Measurements from ENCODE around the gene ADARB2. TPM values are rescaled to one million over a fixed set of nuclear protein-coding genes. Genes with fewer than 3 reads are reported as not detected.
"Not testable (repeated sequence)": the region's sequence is repeated elsewhere in the genome, so short reads cannot be mapped to it uniquely, and the experiment has no call there.

ADARB2 gene
- total RNA-seq, 2 experiments from 2014 or later: not detected

DNA sequence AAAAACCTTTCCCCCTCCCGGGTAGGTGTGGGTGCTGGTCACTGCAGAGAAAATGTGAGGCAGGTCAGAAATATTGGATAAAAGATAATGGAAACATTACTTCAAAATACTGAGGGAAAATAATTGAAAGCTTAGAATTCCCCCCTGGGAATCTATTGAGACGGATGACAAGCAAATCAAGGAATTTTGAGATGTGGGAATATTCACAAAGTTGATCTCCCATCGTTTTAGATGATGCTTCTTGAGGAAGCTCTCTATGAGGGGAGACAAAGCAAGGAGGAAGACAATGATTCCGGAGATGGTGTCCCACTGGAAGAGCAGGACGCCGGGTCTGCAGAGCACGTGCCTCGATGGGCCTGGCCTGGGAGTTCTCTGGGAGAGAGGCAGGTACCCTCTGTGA, 470.2 kb downstream of the ADARB2 start:
- ChIA-PET POLR2A (no interaction called here), CTCF (no interaction called here)

DNA sequence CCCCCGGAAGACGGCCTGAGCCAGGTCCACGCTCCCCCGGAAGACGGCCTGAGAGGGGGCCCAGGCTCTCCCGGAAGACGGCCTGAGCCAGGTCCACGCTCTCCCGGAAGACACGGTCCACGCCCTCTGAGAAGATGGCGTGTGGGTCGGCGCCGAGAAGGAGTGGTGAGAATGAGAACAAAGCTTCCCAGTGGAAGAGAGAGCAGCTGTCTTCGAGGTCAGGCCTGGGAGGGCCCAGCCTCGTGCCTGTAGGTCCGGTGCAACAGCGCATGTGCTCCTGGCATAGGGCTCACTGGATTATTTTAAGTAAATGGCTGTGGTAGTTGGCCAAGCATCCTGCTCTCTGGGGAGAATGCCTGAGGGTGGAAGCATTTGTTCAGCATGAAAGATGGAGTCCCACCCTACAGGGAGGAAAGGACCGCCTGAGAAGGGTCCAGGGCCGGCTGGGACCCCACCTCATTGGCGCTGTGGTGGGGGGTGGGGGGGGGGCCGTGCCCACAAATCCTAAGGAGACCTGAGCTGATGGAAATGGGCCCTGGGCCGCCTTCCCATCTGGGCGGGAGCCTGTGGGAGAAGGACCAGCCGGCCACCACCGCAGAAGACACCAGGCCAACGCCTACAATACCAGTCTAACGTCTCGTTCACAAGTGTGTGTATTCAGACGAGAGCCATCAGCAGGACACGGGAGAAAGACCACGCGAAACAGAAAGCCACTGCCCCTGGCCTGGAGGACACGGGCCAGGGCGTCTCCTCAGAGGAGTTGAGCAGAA, 471.1 kb downstream of the ADARB2 start:
- POLR2A ChIA-PET: no interaction called here
- CTCF ChIA-PET: no interaction called here

DNA sequence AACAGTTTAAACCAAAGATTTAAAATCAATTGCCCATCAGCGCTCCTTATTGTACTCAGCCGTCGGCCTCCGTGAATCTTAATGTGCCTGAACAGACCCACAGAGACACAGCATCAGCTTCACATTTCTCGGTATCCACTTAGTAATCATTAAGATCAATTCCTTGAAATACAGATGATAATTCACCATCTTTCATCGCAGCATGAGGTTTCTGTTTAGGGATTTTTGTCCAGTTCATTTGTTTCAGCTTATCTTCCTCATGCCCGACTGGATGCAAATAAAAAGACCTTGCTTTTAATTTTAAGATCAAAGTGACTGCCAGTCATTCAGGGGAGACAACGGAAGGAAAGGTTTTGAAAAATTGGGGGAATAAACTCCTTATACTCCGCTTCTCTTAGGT, 473.3 kb downstream of the ADARB2 start:
- POLR2A ChIA-PET: no interaction called here
- CTCF ChIA-PET: no interaction called here

DNA sequence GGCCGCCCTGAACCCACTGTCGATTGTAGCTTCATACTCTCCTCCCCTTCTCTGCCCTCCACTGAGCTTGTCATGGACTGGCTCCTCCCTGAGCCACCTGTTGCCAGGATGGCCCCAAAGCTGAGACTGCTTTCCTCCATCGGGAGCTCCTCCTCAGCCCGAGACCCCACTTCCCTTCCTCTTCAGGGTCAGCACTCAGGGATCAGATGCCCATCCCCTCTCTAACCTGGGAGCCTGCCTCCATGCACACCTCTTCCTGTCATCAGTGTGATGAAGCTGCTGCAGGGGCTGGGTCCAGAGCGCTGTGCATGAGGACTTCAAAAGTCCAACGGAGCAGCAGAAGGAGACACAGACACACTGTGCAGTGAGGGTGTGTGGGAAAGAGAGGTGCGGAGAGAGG, 480.1 kb downstream of the ADARB2 start:
- ChIA-PET POLR2A (no interaction called here), CTCF (no interaction called here)

DNA sequence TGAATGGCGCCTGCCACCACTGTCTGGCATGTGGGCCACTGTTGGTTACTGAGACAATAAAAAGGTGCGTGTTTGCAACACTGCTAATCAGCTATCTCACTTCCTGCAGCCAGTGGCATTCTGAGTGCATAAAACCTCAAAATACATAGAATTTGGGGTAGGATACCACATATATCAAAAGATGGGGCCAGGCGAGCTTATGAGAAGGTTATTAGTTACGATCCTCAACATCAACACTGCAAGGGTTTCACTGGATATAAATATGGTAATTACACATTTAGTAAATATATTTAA, 480.9 kb downstream of the ADARB2 start:
- POLR2A ChIA-PET: no interaction called here

DNA sequence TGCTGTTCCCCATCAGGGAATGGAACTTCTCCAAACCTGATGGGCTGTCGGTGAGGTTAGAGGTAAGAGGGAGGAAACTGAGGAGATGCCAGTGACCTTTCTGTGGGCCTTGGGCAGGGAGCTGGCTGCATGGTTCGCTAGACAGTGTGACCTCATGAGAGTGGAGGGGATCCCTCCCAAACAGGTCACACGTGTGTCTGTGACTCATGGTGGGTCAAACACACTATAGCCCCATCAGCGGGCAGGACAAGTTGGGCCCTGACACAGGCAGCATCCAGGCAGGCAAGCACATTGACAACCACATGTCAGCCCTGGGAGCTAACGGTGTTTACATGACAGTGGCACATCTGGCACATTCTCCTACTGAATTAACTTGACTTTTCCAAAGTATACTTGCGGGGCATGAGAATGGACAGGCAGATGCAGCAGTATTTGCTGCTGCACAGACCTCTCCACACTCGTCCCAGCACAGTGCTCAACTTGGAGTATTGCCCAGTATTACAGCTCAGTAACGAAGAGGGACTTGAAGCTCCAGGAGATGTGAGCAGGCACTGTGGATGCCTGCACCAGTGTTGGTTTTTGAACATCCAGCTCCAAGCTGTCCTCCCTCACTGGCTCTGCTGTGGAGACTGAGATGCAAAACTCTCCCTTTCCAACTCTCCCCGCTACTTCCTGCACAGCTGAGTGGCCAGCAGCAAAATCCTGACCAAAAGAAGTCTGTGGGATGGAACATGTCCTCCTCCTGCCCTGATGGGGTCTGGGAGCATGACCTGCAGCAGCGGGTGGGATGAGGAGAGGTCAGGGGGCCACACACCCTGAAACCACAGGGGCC, 481.5 kb downstream of the ADARB2 start:
- ChIA-PET POLR2A (no interaction called here), CTCF (no interaction called here)

More for the DNA sequence above, 480.9 kb downstream of the ADARB2 start:
- CTCF ChIA-PET: no interaction called here

DNA sequence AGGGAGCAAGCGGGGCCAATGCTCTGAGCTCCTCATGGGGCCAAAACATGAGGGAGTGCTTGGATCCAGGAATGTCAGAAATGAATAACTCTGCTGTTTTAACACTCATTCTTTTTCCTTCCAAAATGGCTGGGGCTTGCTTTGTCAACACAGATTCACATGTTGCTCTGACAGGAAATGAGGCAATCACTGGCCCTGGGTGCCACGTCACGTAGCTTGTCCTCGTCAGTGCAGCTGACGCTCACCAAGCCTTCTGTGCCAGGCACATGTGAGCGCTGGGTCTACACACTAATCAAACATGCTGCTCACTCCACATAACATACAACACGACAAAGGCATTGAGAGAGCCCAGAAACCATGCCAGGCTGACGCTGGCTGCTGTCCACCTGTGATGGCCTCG, 482.2 kb downstream of the ADARB2 start:
- POLR2A ChIA-PET: no interaction called here

DNA sequence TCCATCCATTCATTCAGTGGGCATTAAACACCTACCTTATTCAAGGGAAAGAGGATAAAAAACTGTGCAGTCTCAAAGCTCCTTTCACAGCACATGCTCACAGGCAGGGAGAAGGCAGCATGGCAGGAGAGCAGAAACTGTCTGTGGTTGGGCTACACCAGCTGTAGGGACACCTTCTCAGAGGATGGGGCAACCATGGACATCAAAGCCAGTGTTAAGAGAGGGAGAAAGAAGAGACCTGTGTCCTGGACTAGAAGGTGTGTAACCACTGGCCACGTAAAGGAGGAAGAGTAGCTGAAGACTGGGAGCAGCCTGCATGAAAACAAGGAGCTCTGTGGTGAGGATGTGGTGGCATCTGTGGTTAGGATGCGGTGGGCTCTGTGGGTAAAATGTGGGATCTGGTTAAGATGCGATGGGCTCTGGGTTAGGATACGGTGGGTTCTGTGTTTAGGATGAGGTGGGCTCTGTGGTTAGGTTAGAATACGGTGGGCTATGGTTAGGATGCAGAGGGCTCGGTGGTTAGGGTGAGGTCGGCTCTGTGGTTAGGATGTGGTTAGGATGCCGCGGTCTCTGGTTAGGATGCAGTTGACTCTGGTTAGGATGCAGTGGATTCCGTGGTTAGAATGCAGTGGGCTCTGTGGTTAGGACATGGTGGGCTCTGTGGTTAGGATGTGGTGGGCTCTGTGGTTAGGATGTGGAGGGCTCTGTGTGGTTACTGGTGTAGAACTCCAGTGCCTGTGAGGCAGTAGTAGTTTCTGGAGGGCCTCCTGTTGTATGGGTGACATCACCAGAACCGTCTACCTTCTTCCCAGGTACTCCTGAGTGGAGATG, 483.6 kb downstream of the ADARB2 start:
- POLR2A ChIA-PET: no interaction called here
- CTCF ChIA-PET: no interaction called here

More for the DNA sequence above, 482.2 kb downstream of the ADARB2 start:
- CTCF ChIA-PET: no interaction called here

DNA sequence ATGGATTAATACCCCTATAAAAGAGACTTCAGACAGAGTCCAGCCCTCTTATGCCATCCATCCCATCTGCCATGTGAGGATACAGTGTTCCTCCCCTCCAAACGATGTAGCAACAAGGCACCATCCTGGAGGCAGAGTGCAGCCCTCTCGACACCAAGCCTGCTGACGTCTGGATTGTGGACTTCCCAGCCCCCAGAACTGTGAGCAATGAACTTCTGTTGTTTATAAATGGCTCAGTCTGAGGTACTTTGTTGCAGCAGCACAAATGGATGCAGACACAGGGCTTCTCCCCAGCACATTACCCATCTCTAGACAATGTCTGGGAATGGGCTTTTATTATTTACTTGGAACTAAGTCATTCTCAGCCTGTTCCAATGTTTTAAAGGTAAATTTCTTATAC, 485.6 kb downstream of the ADARB2 start:
- ChIA-PET POLR2A (no interaction called here), CTCF (no interaction called here)

DNA sequence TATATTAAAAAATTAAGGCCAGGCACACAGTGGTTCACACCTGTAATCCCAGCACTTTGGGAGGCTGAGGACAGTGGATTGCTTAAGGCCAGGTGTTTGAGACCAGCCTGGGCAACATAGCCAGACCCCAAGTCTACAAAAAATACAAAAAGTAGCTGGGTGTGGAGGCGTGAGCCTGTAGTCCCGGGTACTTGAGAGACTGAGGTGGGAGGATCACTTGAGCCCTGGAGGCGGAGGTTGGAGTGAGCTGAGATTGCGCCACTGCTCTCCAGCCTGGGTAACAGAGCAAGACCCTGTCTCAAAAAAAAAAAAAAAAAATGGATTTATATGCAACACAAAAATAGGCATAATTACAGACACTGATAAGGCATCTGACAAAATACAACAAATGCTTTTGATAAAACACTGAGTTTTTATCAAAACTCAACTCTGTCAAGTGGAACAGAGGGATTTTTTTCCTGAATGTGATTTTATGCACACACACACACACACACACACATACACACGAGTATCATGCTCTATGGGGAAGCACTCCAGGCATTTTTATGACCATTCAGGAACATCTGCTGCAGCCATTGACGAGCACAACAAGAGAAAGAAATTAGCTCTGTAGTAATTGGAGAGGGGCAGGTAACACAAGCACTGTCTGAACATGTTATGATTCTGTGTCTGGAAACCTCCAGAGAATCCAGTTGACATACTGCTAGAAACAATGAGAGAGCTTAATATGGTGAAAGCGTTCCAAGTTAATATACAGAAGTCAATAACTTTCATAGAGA, 488.0 kb downstream of the ADARB2 start:
- POLR2A ChIA-PET: no interaction called here
- CTCF ChIA-PET: no interaction called here

DNA sequence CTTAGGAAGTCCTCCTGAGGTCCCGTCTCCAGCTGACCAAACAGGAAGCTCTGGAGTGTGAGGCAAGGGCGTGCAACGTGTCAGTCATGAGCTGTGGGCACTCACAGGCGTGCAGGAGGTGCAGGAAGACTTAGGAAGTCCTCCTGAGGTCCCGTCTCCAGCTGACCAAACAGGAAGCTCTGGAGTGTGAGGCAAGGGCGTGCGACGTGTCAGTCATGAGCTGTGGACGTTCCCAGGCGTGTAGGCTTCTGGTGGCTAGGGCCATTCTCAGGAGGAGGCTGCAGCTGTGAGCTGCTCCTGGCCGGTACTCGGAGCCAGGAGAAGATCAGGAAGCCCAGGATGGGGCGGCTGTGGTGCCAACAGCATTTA, 489.1 kb downstream of the ADARB2 start:
- POLR2A ChIA-PET, CTCF ChIA-PET: not testable (repeated sequence)

DNA sequence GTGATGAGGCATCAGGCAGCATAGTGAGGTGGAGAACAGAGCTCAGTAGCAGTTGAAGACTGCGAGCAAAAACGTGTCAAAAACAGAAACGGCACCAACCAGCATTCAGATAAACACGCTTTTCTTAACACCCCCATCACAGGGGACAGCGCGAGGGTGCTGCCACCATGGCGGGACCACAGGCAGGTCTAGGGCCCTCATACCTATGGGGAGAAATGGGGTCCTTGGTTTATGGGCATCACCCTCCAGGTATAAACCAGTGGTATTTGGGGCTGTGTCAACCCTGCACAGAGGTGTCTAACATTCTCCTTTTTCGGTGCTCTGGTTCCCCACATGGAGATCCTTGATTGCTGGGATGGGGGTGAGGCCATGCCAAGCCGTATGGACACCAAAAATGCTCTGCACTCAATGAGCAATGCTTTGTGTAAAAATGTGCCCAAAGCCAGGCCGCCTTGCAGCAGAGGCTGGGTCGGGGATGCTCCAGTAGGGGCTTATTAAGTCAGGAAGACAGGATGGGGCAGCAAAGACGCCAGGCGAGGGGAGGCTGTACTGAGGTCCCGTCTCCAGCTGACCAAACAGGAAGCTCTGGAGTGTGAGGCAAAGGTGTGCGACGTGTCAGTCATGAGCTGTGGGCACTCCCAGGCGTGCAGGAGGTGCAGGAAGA, 489.6 kb downstream of the ADARB2 start:
- ChIA-PET CTCF (no interaction called here), POLR2A (no interaction called here)

DNA sequence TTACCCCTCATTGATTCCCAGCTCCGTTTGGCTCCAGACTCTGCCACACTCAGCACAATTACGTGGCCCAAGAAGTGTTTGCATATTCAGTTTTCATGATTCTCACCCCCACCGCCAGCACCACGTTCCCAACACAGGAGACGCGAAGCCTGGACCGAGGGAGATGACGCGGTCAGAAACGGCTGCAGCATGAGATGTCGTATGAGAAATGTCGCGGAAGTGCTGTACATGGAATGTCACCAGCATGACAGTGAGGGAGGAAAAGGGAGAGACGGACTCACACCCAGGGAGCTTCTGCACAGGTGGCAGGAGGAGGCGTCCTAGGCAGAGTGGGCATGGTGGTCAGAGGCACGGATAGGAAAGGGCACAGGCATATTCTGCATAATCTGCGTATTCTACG, 492.8 kb downstream of the ADARB2 start:
- ChIA-PET CTCF (no interaction called here), POLR2A (no interaction called here)

DNA sequence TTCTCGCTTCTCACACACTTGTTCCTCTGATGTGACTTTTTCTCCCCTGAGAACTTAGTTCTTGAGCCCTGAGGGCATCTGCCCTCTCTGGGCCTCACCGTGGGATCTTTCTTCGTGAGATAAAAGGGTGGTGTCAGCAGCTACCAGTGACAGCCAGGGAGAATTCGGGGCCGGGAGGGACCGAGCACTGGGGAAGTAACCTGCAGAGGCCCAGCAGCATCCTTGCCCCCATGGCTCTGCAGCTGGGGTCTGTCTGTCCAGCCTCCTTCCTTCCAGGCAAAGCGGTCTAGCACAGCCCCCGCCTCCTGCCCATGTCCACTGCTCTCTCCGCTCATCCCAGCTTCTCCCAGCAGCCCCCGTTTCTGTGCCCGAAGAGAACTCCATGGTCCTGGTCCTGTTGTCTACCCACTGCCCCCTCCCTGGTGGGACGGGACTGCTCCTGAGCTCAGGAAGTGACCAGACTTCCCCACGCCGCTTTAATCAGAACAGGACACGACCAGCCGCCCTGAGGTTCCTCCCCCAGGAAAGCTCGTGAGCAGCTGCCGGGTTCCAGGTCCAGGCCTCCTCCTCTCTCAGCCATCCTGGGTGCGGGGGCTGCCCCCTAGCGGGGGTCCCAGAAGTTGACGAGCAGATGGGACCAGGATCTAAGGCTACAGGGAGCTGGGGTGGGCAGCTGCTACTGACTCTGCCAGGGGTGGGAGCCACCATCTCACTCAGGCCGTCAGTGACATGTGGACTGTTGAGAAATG, 493.7 kb downstream of the ADARB2 start:
- CTCF ChIA-PET: no interaction called here
- POLR2A ChIA-PET: no interaction called here

DNA sequence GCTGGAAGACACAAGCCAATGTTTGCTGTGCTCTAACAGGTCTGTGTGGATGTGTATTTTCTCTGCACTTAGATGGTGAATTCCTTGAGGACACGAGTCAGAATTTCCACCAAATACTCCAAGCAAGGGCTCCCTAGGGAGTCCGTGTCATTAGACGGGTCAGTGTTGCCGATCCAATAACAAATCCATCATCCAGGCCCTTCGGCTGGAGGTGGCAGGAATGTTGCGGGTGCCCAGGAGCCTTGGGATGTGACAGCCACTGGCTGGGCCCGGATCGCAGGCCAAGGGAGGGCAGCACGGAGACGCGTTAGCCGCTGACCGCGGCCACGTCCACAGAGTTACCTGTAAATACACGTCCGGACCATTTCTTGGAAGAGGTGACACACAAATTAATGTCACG, 494.4 kb downstream of the ADARB2 start:
- POLR2A ChIA-PET: no interaction called here
- CTCF ChIA-PET: no interaction called here

DNA sequence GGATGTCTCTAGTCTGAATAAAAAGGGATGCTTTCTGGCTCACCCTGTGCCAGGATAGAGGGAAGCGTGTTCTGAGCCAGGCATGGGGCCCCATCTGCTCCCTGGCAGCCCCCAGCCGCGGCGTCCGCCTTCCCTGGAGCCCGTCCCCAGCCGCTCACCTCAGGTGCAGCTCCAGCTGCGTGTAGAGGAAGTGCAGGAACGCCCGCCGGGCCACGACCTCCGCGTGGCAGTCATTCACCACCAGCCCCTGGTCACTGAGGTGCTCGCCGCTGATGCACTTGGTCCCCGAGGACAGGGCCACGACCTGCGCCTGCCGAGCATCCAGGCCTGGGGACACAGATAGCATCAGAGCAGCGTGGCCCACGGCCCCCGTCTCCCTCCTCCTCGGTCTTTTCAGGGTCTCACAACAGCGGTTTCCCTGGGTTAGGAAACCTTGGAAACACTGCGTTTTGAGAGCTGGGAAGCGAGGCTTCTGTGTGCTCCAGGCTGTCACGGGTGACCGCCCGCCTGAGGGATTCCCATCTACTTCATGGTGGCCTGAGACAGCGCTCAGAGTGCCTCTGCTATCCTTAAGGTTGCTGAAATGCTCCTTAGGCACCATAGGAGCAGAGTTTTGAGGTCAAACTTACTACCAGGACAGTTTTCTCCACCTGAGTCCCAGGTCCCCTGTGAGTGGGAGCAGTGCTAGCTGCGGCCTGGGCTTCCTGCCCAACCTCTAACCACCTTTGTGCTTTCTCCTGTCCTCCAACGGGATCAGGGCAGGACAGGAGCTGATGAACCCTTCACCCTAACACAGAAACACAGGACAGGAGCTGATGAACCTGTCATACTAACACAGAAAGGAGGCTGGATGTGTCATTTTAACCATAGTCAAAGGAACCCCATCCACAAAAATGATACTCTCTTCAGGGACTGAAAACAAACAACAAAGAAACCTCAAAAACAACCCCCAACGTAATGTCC, 495.1 kb downstream of the ADARB2 start:
- POLR2A ChIA-PET: no interaction called here
- CTCF ChIA-PET: no interaction called here

DNA sequence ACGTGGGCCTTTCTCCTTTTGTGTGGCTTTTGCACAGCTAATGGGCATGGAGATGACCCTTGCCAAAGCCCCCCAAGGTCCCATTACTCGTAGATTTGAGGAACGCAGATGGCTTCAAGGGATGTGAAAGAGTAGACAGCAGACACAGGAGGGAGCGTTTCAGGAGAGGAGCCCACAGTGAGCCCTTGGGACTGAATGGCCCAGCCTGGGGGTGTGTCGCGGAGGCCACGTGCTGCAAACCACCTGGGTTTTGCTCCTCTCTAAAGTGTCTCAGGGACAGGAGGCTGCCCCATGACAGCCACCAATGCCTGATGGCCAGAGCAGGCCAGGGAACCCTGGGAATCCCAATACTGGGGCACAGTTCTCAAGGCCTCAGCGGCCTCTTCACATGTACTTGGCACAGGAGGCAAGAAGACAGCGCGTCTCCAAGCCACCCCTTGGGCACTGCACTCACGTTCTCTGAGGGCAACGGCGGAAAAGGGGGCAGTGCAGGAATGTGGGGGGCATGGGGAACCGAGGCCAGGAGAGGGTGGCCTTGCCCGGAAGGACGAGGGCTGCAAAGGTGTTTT, 495.9 kb downstream of the ADARB2 start:
- POLR2A ChIA-PET: no interaction called here
- CTCF ChIA-PET: no interaction called here

DNA sequence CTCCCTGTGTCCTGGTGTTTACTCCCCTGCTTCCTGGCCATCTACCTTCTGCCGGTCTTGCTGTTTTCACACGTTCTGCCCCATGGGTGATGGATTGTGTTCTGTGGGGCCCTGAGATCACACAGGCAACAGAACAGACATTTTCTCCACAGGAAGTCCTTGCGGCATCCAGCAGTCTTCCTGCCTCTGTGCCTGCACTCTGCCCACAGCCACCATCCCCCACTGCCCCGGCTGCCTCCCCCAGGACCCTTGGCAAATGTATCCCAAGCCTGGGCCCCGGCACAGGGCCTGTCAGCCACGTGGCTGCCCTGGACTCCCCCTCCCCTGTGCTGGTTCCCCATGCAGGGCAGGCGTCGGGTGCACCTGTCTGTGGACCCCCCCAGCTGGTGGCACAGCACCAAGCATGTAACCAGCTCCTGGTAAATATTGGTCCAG, 497.0 kb downstream of the ADARB2 start:
- ChIA-PET POLR2A (no interaction called here), CTCF (no interaction called here)

Measured in activated CD8-positive, alpha-beta memory T cell treated with anti-CD3 and anti-CD28 coated beads for 36 hours (primary cell).